ENCODE measurements around the gene ZNF853. TPM values are rescaled to one million over a fixed set of nuclear protein-coding genes. Genes with fewer than 3 reads are reported as not detected.

ZNF853 gene
- total and polyA plus RNA-seq, 4 donors = 0.04 to 3.0 (median 0.51) TPM

GRCh38 chr7:6623589-6624245 is 8.3 kb downstream of the ZNF853 start:
- 80% methylated on average over 15 of the region's 15 CpGs for WGBS
- no peak for TF ChIP-seq ATF3 (IDR thresholded peaks at IDR 0.05)
- TF ChIP-seq FOXA2 (IDR thresholded peaks at IDR 0.05) = no peak
- TF ChIP-seq RAD21 (IDR thresholded peaks at IDR 0.05) = no peak
- TF ChIP-seq, protein P1, sequence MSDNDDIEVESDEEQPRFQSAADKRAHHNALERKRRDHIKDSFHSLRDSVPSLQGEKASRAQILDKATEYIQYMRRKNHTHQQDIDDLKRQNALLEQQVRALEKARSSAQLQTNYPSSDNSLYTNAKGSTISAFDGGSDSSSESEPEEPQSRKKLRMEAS (IDR thresholded peaks at IDR 0.05) = no peak
- TF ChIP-seq NR2F2 (IDR thresholded peaks at IDR 0.05) = no peak
- no peak for TF ChIP-seq JUND (IDR thresholded peaks at IDR 0.05)
- no peak overlapping the region for H3K27ac ChIP-seq (ENCODE audit: low read depth in 1 of 2, low read length in 2 of 2)
- no peaks in the 10 kb centered on the region for H3K36me3 ChIP-seq (ENCODE audit: control insufficient read depth in 4 of 4, insufficient read depth in 3 of 4, low read depth in 1 of 4, low read length in 3 of 4)
- H3K4me1 ChIP-seq (ENCODE audit: control insufficient read depth in 4 of 4, insufficient read depth in 4 of 4, low read length in 3 of 4) = no peaks in the 10 kb centered on the region
- no peak overlapping the region for H3K4me3 ChIP-seq (ENCODE audit: low read depth in 1 of 3, low read length in 3 of 3)
- no peak for DNase-seq (ENCODE audit: low spot score)
- H3K9me3 ChIP-seq (ENCODE audit: control insufficient read depth in 4 of 4, low read length in 3 of 4) = no peaks in the 10 kb centered on the region
- no peaks in the 10 kb centered on the region for H3K27me3 ChIP-seq (ENCODE audit: control insufficient read depth in 4 of 4, insufficient read depth in 4 of 4, low read length in 3 of 4)
- H3K9ac ChIP-seq (ENCODE audit: low read depth in 1 of 2, low read length in 2 of 2) = no peak overlapping the region

DNA sequence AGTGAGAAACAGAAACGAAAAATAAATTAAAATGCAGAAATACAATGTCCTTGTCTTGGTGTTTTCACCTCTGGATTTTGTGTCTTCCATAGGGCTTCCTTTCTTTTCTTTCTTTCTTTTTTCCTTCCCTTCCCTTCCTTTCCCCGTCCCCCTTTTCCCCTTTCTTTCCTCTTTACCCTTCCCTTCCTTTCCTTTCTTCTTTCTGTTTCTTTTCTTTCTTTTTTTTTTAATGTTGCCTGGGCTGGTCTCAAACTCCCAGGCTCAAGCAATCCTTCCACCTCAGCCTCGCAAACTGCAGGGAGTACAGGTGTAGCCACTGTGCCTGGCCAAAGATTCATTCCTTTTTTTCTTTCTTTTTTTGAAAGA is 8.8 kb downstream of the ZNF853 start:
- Histone ChIP-seq H3K27me3 (ENCODE audit: control insufficient read depth in 4 of 4, insufficient read depth in 4 of 4, low read length in 3 of 4) (no peaks in the 10 kb centered on the region), H3K27ac (ENCODE audit: low read depth in 1 of 2, low read length in 2 of 2) (no peak overlapping the region), H3K9ac (ENCODE audit: low read depth in 1 of 2, low read length in 2 of 2) (no peak overlapping the region), H3K4me3 (ENCODE audit: low read depth in 1 of 3, low read length in 3 of 3) (no peak overlapping the region), H3K9me3 (ENCODE audit: control insufficient read depth in 4 of 4, low read length in 3 of 4) (no peaks in the 10 kb centered on the region), H3K4me1 (ENCODE audit: control insufficient read depth in 4 of 4, insufficient read depth in 4 of 4, low read length in 3 of 4) (no peaks in the 10 kb centered on the region), H3K36me3 (ENCODE audit: control insufficient read depth in 4 of 4, insufficient read depth in 3 of 4, low read depth in 1 of 4, low read length in 3 of 4) (no peaks in the 10 kb centered on the region)
- WGBS = 77% methylated on average over 3 of the region's 3 CpGs
- TF ChIP-seq HNF4A (conservative IDR thresholded peaks at IDR 0.05) (no peak), FOXA1 (IDR thresholded peaks at IDR 0.05) (no peak), ATF3 (IDR thresholded peaks at IDR 0.05) (no peak), FOXA2 (IDR thresholded peaks at IDR 0.05) (no peak), HNF4G (IDR thresholded peaks at IDR 0.05) (no peak), TAF1 (conservative IDR thresholded peaks at IDR 0.05) (no peak), RXRA (IDR thresholded peaks at IDR 0.05) (no peak), ZBTB33 (IDR thresholded peaks at IDR 0.05) (no peak), RAD21 (IDR thresholded peaks at IDR 0.05) (no peak), YY1 (IDR thresholded peaks at IDR 0.05) (no peak), NR2F2 (IDR thresholded peaks at IDR 0.05) (no peak)
- TF ChIP-seq, protein P1 (IDR thresholded peaks at IDR 0.05) = no peak
- TF ChIP-seq, protein P2, sequence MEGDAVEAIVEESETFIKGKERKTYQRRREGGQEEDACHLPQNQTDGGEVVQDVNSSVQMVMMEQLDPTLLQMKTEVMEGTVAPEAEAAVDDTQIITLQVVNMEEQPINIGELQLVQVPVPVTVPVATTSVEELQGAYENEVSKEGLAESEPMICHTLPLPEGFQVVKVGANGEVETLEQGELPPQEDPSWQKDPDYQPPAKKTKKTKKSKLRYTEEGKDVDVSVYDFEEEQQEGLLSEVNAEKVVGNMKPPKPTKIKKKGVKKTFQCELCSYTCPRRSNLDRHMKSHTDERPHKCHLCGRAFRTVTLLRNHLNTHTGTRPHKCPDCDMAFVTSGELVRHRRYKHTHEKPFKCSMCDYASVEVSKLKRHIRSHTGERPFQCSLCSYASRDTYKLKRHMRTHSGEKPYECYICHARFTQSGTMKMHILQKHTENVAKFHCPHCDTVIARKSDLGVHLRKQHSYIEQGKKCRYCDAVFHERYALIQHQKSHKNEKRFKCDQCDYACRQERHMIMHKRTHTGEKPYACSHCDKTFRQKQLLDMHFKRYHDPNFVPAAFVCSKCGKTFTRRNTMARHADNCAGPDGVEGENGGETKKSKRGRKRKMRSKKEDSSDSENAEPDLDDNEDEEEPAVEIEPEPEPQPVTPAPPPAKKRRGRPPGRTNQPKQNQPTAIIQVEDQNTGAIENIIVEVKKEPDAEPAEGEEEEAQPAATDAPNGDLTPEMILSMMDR (IDR thresholded peaks at IDR 0.05; ENCODE audit: low read depth, low read length, missing input control) = no peak
- no peak for DNase-seq (ENCODE audit: low spot score)

All from liver (tissue), 9 donors.